ENCODE measurements around the gene RBP5. TPM values are rescaled to one million over a fixed set of nuclear protein-coding genes. Genes with fewer than 3 reads are reported as not detected.

Gene RBP5
- total RNA-seq, 4 donors from 2014 or later = 2.8 to 4.5 TPM; not detected in 2

- no peak for DNase-seq
- Histone ChIP-seq H3K9me3 (no peaks in the 10 kb centered on the region), H3K27ac (peak overlapping the region in 2 of 3 donors; percentile 34 to 63), H3K36me3 (peaks cover 0 to 5% of the 10 kb centered on the region in 2 donors), H3K4me3 (replicated peaks in 1 of 3) (no peak overlapping the region), H3K4me1 (peaks cover 0 to 21% of the 10 kb centered on the region in 2 donors), H3K27me3 (no peaks in the 10 kb centered on the region)
- TF ChIP-seq CTCF (IDR thresholded peaks at IDR 0.05) (no peak), POLR2A (IDR thresholded peaks at IDR 0.05) (no peak)
- intact Hi-C loops (cut with DNase I) = no loop called here
- 80 to 88% methylated on average over 2 to 9 of the region's 11 CpGs for WGBS, 2 donors
These were observed 39.4 kb downstream of the RBP5 start for GRCh38 chr12:7089196-7089871.

GRCh38 chr12:7083125-7083524, 45.6 kb downstream of the RBP5 start:
- H3K36me3 ChIP-seq = peaks cover 0 to 5% of the 10 kb centered on the region in 2 donors

GRCh38 chr12:7081037-7081436, 47.7 kb downstream of the RBP5 start:
- peaks cover 0 to 5% of the 10 kb centered on the region in 2 donors for H3K36me3 ChIP-seq
- H3K4me3 ChIP-seq (replicated peaks in 1 of 3) = no peak overlapping the region
- intact Hi-C loops (cut with DNase I) = no loop called here
- H3K4me1 ChIP-seq = peaks cover 13 to 26% of the 10 kb centered on the region in 2 donors
- TF ChIP-seq CTCF (IDR thresholded peaks at IDR 0.05) (no peak), POLR2A (IDR thresholded peaks at IDR 0.05) (no peak)
- no peak overlapping the region for H3K27ac ChIP-seq
- WGBS, 2 donors = 92 to 95% methylated on average over 14 of the region's 14 CpGs
- H3K27me3 ChIP-seq = no peaks in the 10 kb centered on the region
- H3K9me3 ChIP-seq = no peaks in the 10 kb centered on the region
- DNase-seq = no peak

More at GRCh38 chr12:7083125-7083524, 45.6 kb downstream of the RBP5 start:
- Histone ChIP-seq H3K4me1 (peaks cover 13 to 26% of the 10 kb centered on the region in 2 donors), H3K27ac (no peak overlapping the region), H3K27me3 (no peaks in the 10 kb centered on the region), H3K4me3 (replicated peaks in 1 of 3) (no peak overlapping the region), H3K9me3 (no peaks in the 10 kb centered on the region)
- intact Hi-C loops (cut with DNase I) = no loop called here
- no peak for DNase-seq
- TF ChIP-seq CTCF (IDR thresholded peaks at IDR 0.05) (no peak), POLR2A (IDR thresholded peaks at IDR 0.05) (no peak)

GRCh38 chr12:7079826-7080125, 48.9 kb downstream of the RBP5 start:
- Histone ChIP-seq H3K36me3 (peaks cover 0 to 3% of the 10 kb centered on the region in 2 donors), H3K4me1 (peaks cover 13 to 26% of the 10 kb centered on the region in 2 donors), H3K27me3 (no peaks in the 10 kb centered on the region), H3K4me3 (replicated peaks in 1 of 3) (no peak overlapping the region), H3K27ac (peak overlapping the region; percentile 63 to 72 (median 72)), H3K9me3 (no peaks in the 10 kb centered on the region)
- intact Hi-C loops (cut with DNase I) = no loop called here
- DNase-seq = no peak
- TF ChIP-seq POLR2A (IDR thresholded peaks at IDR 0.05) (no peak), CTCF (IDR thresholded peaks at IDR 0.05) (no peak)

GRCh38 chr12:7078163-7078562, 50.5 kb downstream of the RBP5 start:
- no peak for TF ChIP-seq POLR2A (IDR thresholded peaks at IDR 0.05)
- TF ChIP-seq CTCF (IDR thresholded peaks at IDR 0.05) = no peak
- 77 to 78% methylated on average over 4 of the region's 4 CpGs for whole genome bisulfite sequencing, 2 donors

More at GRCh38 chr12:7078163-7078562, 50.5 kb downstream of the RBP5 start:
- Histone ChIP-seq H3K9me3 (no peaks in the 10 kb centered on the region), H3K36me3 (no peaks in the 10 kb centered on the region), H3K4me3 (replicated peaks in 1 of 3) (no peak overlapping the region), H3K27ac (no peak overlapping the region), H3K27me3 (no peaks in the 10 kb centered on the region), H3K4me1 (peaks cover 13 to 26% of the 10 kb centered on the region in 2 donors)
- intact Hi-C loops (cut with DNase I) = no loop called here
- DNase-seq = no peak

Measured in thyroid gland (tissue), 4 donors.